Endothelial cell of umbilical vein (primary cell): ENCODE results near the gene SLC35F5. TPM values are rescaled to one million over a fixed set of nuclear protein-coding genes. Genes with fewer than 3 reads are reported as not detected.

Experiments used
- BruUV-seq: library from RNA; stranded (reverse); fragments of 400-500 nt; replicated peaks from 2 replicates; lab custom pipeline; 2021; lab: Mats Ljungman, UMichigan
- CTCF ChIA-PET: fragments of 300-600, 350-600 bp; sonication (Branson Sonifier 250); formaldehyde crosslinking; loops from one replicate; lab custom pipeline; 2021; ENCODE audit warnings: antibody characterized with exemption, inconsistent platforms; lab: Charles Lee
- POLR2A ChIA-PET: fragments of 300-600, 350-600 bp; sonication (Branson Sonifier 250); formaldehyde crosslinking; loops from one replicate; lab custom pipeline; 2021; ENCODE audit warnings: antibody characterized with exemption, inconsistent platforms; lab: Charles Lee
- DNase-seq: peaks from one replicate; pipeline ENCODE4 v3.0.0-alpha.2; 2011; ENCODE audit warnings: low read depth, low spot score
- FAIRE-seq: peaks from 2 replicates; lab custom pipeline; 2011; peaks lifted over from hg19 to GRCh38; lab: Jason Lieb, UNC
- H2AFZ ChIP-seq: 2 replicates; pipeline ENCODE4 v1.6.0; 2012; ENCODE audit warnings: low read depth, low read length, control low read depth, inconsistent platforms
- H3K27ac ChIP-seq: 2 replicates; pipeline ENCODE4 v1.5.1; 2011; ENCODE audit warnings: low read depth, mild to moderate bottlenecking, control low read depth, low read length, moderate library complexity; ENCODE audit not compliant: insufficient read depth
- H3K27me3 ChIP-seq, 2 experiments: 2 replicates each; pipeline versions ENCODE4 v1.6.0 to v1.6.1; 2011; ENCODE audit warnings: low read length in 2 of 2, mixed read lengths in 1 of 2; ENCODE audit not compliant: control insufficient read depth in 2 of 2, insufficient read depth in 2 of 2
- H3K36me3 ChIP-seq, 2 experiments: 2 replicates in 1 of 2; 3 replicates in 1 of 2; pipeline ENCODE4 v1.5.1; 2011; ENCODE audit warnings: low read length in 2 of 2, mild to moderate bottlenecking in 1 of 2, moderate library complexity in 1 of 2; ENCODE audit not compliant: control insufficient read depth in 2 of 2, insufficient read depth in 2 of 2; ENCODE audit errors: extremely low read depth in 1 of 2
- H3K4me1 ChIP-seq: 3 replicates; pipeline ENCODE4 v1.5.1; 2011; ENCODE audit warnings: mild to moderate bottlenecking, low read length; ENCODE audit not compliant: control insufficient read depth, insufficient read depth; ENCODE audit errors: extremely low read depth
- H3K4me2 ChIP-seq: 2 replicates; pipeline ENCODE4 v1.6.1; 2011; ENCODE audit warnings: low read length, control low read depth, mixed read lengths; ENCODE audit not compliant: insufficient read depth
- H3K4me3 ChIP-seq, 3 experiments: fragments of 200-600 bp in 1 of 3; sonication (generic), shearing (Covaris generic) in 1 of 3; replicated peaks in 1 of 3; 2 replicates each; pipeline ENCODE4 v1.5.1; 2011 to 2016; ENCODE audit warnings: control low read depth in 3 of 3, low read length in 3 of 3, mild to moderate bottlenecking in 2 of 3, inconsistent platforms in 1 of 3, low read depth in 1 of 3, moderate library complexity in 1 of 3; ENCODE audit not compliant: insufficient read depth in 1 of 3
- H3K79me2 ChIP-seq: 2 replicates; pipeline ENCODE4 v1.6.0; 2012; ENCODE audit warnings: low read length, inconsistent platforms; ENCODE audit not compliant: control insufficient read depth, insufficient read depth
- H3K9ac ChIP-seq: replicated peaks from 2 replicates; pipeline ENCODE3; 2011; ENCODE audit warnings: low read length, control low read depth; ENCODE audit not compliant: insufficient read depth; ENCODE audit errors: extremely low read depth
- H3K9me1 ChIP-seq: replicated peaks from 3 replicates; pipeline ENCODE4 v1.6.0; 2011; ENCODE audit warnings: mild to moderate bottlenecking, low read length; ENCODE audit not compliant: control insufficient read depth, insufficient read depth; ENCODE audit errors: extremely low read depth
- H3K9me3 ChIP-seq: replicated peaks from 2 replicates; pipeline ENCODE4 v1.5.1; 2012; ENCODE audit warnings: low read length, inconsistent platforms; ENCODE audit not compliant: control insufficient read depth, insufficient read depth
- H4K20me1 ChIP-seq: replicated peaks from 2 replicates; pipeline ENCODE3; 2011; ENCODE audit warnings: mild to moderate bottlenecking, low read length; ENCODE audit not compliant: control insufficient read depth, insufficient read depth; ENCODE audit errors: extremely low read depth
- CTCF ChIP-seq, 2 donors: IDR thresholded peaks; 1 replicate in 1 of 2; 2 replicates in 1 of 2; pipeline ENCODE4 v1.5.1; 2011; ENCODE audit warnings: low read length in 2 of 2, mild to moderate bottlenecking in 2 of 2, moderate library complexity in 2 of 2, control low read depth in 1 of 2, inconsistent platforms in 1 of 2, low read depth in 1 of 2; ENCODE audit not compliant: insufficient read depth in 1 of 2; ENCODE audit errors: extremely low read depth in 1 of 2
- EZH2 ChIP-seq: IDR thresholded peaks from 2 replicates; pipeline ENCODE4 v1.6.1; 2012; ENCODE audit warnings: borderline replicate concordance, low read depth, mild to moderate bottlenecking, moderate library complexity, low read length, inconsistent platforms; ENCODE audit not compliant: severe bottlenecking
- FOS ChIP-seq: IDR thresholded peaks from 2 replicates; pipeline ENCODE4 v1.6.1; 2011; ENCODE audit warnings: mild to moderate bottlenecking, low read length, moderate library complexity, borderline replicate concordance; ENCODE audit not compliant: insufficient read depth
- GATA2 ChIP-seq: IDR thresholded peaks from 2 replicates; pipeline ENCODE4 v1.7.0; 2011; ENCODE audit warnings: low read depth, mild to moderate bottlenecking, moderate library complexity, mixed read lengths, low read length; ENCODE audit not compliant: insufficient read length, insufficient read depth
- JUN ChIP-seq: IDR thresholded peaks from 2 replicates; pipeline ENCODE4 v1.6.1; 2011; ENCODE audit warnings: borderline replicate concordance, low read depth; ENCODE audit not compliant: insufficient read length, insufficient read depth
- MYC ChIP-seq: IDR thresholded peaks from one replicate; pipeline ENCODE4 v1.6.1; 2011; ENCODE audit warnings: mild to moderate bottlenecking, low read depth, low read length
- POLR2A ChIP-seq: IDR thresholded peaks from 2 replicates; pipeline ENCODE4 v1.6.1; 2012; ENCODE audit warnings: low read depth, mild to moderate bottlenecking, control low read depth, low read length
- POLR2AphosphoS5 ChIP-seq: IDR thresholded peaks from 2 replicates; pipeline ENCODE4 v1.6.1; 2012; ENCODE audit warnings: low read depth, mild to moderate bottlenecking, control low read depth, low read length, moderate library complexity; ENCODE audit not compliant: insufficient read depth
- dilution Hi-C: fragments of 300-500 bp; cut with MboI; formaldehyde crosslinking; loops from one replicate; pipeline ENCODE4 v1.15.0; 2019; ENCODE audit warnings: low sequenced_read_pairs; ENCODE audit not compliant: extremely low pct_ligation_motif_present
- intact Hi-C: fragments of 100-400 bp; cut with micrococcal nuclease; formaldehyde crosslinking; loops from one replicate; pipeline ENCODE4 v1.10.0; 2022
- polyA plus RNA-seq, 4 experiments: library from polyadenylated mRNA; depleted of rRNA in 3 of 4; stranded (reverse) in 3 of 4; unstranded in 1 of 4; fragments of >200 nt; gene quantifications; 2 replicates each; pipeline versions ENCODE4 v1.2.1 to v1.2.3, GENCODE V29; 2011 to 2012; ENCODE audit warnings: missing spikeins in 1 of 4
- total RNA-seq: library from RNA; stranded (reverse); gene quantifications from 2 replicates; pipeline ENCODE4 v1.2.3, GENCODE V29; 2021
- TF ChIP-seq, protein P1 (sequence below): IDR thresholded peaks from 2 replicates; pipeline ENCODE4 v1.6.1; 2011; ENCODE audit not compliant: insufficient read depth, insufficient read length

SLC35F5 gene
- total and polyA plus RNA-seq, 2 donors (not counting 3 experiments of a cell fraction or from before 2014, with no cell fraction given), result 22.4 to 51.1 TPM

GRCh38 chr2:113765276-113765675 is 8.8 kb upstream of the SLC35F5 start:
- Histone ChIP-seq H3K9me3 (no peaks in the 10 kb centered on the region), H3K9me1 (no peaks in the 10 kb centered on the region), H3K79me2 (no peaks in the 10 kb centered on the region), H3K4me1 (peaks cover 19% of the 10 kb centered on the region), H3K4me2 (no peak overlapping the region), H2AFZ (no peak overlapping the region), H3K36me3 (no peaks in the 10 kb centered on the region), H3K27ac (no peak overlapping the region), H3K4me3 (no peak overlapping the region), H3K9ac (no peak overlapping the region), H3K27me3 (peaks cover 0 to 2% of the 10 kb centered on the region in 2 experiments), H4K20me1 (no peaks in the 10 kb centered on the region)
- TF ChIP-seq POLR2AphosphoS5 (no peak), POLR2A (no peak), GATA2 (no peak), EZH2 (no peak), FOS (no peak), MYC (no peak), JUN (no peak), CTCF (IDR thresholded peaks at IDR 0.05; ENCODE audit: extremely low read depth in 1 of 2, insufficient read depth in 1 of 2, low read depth in 1 of 2, low read length in 2 of 2) (no peak)
- TF ChIP-seq, protein P1, sequence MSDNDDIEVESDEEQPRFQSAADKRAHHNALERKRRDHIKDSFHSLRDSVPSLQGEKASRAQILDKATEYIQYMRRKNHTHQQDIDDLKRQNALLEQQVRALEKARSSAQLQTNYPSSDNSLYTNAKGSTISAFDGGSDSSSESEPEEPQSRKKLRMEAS, result no peak
- intact Hi-C loops, result no loop called here
- BruUV-seq, result no TSS peak
- no peak for FAIRE-seq
- ChIA-PET CTCF (no interaction called here), POLR2A (no interaction called here)
- no peak for DNase-seq
- dilution Hi-C loops, result no loop called here
